NOMO-1 treated with dmso at 0.1 percent for 144 hours (cell line): ENCODE measurements around the gene SLC2A8.

Experiments used
- DNase-seq: peaks from one replicate; lab custom pipeline; 2025; ENCODE audit not compliant: unreplicated experiment; lab: John Stamatoyannopoulos, UW

The SLC2A8 gene

GRCh38 chr9:127382541-127382940, 14.4 kb upstream of the SLC2A8 start:
- no peak for DNase-seq

DNA sequence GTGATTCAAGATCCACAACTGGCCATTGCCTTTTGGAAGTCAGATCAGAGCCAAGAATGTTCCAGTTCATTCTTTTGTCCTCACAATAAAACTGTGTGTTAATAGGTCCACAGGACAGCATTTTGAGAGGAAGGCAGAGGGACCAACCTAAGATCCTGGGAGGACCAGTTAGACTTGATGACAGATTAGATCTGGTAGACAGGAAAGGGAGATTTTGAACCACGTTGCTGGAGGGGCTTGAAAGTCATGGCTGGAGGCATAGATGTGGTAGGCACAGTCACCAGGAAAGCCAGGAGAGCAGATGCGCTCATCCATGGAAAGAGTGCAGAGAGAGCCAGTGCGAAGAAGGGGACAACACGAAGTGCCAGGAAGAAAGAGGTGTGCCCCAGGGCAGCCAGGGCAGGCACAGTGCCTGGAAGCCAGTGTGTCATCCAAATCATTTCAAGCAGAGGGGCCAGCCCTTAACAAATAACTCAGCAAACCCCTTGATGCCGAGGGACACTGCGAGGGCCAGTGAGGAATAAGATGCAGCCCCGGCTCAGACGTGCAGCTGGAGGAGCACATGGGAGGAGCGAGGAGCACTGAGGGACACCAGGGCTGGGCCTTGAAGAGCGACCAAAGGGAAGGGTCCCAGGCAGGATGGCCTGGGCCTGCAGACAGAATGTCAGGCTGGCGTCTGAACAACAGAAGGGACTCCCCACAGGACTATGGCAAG, 12.8 kb upstream of the SLC2A8 start:
- DNase-seq: no peak

GRCh38 chr9:127384901-127385300, 12.1 kb upstream of the SLC2A8 start:
- no peak for DNase-seq

DNA sequence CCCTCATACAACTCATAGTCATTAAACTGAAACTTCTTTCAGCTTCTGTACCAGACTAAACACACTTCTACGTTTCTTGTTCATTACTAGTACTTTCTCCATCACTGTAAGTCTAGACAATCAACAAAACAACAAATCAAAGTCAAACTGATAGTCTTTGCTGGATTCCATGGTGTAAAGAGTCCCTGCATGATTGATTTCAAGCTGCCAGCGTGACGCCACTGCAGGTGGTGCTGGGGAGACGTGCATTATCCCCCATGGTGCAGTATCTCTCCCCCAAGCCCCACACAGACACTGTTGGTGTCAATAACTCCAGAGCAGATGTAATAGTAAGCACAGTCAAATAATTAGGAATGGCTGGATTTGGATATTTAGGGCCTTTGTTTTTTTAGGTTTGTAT, 10.7 kb upstream of the SLC2A8 start:
- DNase-seq: no peak

DNA sequence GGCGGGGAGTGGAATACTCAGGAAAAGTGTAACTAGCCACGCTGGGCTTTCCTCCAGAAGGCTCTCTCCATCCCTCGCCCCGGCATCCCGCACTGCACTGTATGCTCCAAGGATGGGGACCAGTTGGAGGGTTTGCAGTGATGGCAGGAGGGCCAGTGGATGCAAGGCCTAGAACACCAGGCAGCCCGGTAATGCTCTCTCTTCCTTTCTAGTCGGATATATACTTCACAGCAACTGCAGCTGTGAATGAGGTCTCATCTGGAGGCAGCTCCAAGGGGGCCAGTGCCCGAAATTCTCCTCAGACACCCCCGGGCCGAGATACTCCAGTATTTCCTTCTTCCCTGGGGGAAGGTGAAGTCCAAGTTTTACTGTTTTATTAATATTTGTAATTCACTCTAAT, 10.0 kb upstream of the SLC2A8 start:
- no peak for DNase-seq

- DNase-seq: peak; percentile 96
Measured at GRCh38 chr9:127388037-127388855, 8.7 kb upstream of the SLC2A8 start.

GRCh38 chr9:127388856-127389238, 8.1 kb upstream of the SLC2A8 start:
- DNase-seq: no peak

GRCh38 chr9:127389381-127390247, 7.4 kb upstream of the SLC2A8 start:
- no peak for DNase-seq

GRCh38 chr9:127390248-127390545, 6.8 kb upstream of the SLC2A8 start:
- peak; percentile 44 for DNase-seq

GRCh38 chr9:127390563-127390962, 6.4 kb upstream of the SLC2A8 start:
- DNase-seq: peak; percentile 43

DNA sequence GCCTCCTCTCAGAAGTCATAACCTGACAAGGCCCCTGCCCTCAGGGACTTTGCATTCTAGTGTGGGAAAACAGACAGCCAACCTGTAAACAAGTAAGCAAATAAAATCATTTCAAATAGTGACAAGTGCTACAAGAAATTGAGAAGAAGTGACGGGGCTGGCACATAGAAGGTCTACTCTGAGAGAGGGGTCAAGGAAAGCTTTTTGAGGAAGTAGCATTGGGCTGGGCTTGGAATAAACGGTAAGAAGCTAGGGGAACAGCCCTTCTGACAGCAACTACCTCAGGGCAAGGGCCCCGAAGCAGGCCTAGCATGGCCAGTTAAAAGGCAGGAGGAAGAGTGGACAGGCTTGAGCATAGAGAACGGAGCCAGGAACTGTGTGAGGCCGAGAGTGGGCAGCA, 4.8 kb upstream of the SLC2A8 start:
- DNase-seq: peak; percentile 74

DNA sequence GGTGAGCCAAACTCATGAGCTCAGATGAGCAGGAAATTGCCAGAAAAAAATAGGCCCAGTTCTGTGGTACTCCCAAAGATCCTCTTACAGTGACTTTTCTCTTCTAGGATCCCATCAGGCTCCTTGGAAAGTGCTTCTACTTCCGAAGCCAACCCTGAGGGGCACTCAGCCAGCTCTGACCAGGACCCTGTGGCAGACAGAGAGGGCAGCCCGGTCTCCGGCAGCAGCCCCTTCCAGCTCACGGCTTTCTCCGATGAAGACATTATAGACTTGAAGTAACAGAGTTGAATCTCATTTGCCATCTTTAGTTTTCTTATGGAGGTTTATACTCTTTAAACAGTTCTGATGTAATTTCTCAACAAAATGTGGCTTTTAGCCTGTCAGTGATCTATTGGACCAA, 4.0 kb upstream of the SLC2A8 start:
- no peak for DNase-seq

- DNase-seq: no peak
Measured at GRCh38 chr9:127393645-127394044, 3.3 kb upstream of the SLC2A8 start.

DNA sequence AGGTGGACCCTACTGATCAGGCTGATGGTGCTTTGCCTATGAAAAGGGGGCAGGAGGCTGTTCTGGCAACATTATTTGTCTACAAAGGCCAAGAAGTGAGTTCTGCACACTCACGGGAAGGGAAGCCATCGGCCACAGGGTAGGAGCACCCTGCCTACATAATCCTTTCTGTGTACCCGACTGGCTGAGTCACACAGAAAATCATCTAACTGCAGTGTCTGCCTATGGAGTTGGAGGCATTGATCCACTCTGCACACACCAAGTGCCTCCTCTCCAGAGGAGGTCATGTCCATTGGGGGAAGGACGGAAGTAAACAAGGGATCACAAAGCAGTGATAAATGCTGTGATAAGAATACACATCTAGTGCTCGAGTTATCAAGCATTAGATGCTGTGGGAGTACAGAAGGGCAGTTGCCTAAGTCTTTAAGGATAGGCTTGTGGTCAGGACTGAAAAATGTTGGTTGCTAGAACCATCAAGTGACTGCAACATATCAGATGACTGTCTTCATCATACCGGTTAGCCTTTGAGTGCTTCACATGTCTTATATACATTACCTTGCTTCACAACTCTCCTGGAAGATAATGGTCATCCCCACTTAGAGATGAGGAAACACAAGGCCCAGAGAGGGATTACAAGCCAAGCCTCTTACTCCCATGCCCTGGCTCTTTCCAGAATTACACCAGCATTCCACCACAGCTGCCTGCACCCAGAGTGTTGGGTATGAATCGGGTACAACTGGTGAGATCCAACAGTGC, 1.3 kb upstream of the SLC2A8 start:
- peak; percentile 16 for DNase-seq

GRCh38 chr9:127396253-127396807, 639 bp upstream of the SLC2A8 start:
- no peak for DNase-seq

- no peak for DNase-seq
Measured at GRCh38 chr9:127397646-127398274, 791 bp downstream of the SLC2A8 start.

DNA sequence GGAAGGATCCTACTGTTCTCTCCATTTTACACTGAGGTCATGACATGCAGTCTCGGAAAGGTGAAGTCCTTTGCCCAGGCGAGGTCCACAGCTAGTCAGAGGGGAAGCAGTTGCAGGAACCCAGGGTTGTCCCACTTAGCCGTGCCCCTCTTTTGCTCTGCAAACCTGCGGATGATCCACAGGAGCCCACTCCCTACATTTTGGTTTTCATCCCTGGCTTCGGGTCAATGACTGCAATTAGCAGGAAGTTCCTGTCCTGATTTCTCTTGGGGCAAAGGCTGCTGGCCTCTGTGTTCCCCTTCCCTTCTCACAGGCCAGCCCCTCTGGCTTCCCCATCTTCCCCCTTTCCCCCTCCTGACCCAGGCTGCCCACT, 1.3 kb downstream of the SLC2A8 start:
- no peak for DNase-seq

DNA sequence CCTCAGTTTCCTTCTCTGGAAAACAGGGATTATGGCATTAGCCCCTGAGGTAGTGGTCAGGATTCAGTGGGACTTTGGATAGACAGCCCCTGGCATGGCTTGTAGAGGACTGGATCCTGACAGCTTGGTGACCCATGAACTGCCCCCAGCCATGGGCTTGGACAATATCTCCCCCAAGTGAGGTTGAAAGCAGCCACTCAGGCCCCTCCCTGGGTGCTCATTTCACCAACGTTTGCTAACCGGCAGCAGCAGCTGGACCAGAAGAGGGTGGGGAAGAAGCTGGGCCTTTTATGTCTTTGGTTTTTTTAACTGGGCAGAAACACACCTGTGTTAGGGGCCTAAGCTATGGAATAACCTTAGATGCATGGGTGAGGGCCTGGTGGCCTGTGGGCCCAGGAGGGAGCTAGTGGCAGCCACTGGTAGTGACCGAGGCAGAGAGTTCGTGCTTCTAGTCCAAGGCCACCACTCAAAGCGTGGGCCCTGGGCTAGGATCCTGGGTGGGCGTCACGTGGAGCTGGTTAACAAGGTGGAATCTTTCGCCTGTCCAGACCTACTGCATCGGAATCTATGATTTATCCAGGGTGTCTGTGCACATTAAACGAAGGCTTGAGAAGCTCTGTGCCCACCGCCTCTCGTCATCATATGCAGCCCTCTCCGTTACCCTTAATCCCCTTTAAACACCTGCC, 1.9 kb downstream of the SLC2A8 start:
- DNase-seq: no peak

DNA sequence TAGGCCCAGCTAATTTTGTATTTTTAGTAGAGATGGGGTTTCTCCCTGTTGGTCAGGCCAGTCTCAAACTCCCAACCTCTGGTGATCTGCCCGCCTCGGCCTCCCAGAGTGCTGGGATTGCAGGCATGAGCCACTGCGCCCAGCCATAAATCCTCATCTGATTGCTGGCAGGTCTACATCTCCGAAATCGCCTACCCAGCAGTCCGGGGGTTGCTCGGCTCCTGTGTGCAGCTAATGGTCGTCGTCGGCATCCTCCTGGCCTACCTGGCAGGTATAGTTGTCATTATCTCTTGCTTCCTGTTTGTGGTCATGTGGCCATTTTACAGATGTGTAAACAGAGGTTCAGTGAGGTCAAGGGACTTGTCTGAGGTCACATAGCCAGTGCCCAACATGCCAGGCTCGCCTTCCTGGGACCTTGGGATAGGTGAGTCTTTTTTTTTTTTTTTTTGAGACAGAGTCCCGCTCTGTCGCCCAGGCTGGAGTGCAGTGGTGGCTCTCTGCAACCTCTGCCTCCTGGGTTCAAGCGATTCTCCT, 2.8 kb downstream of the SLC2A8 start:
- no peak for DNase-seq
